OCI-LY3 (cell line): ENCODE data around the gene SCN8A.

ENCODE experiments used
- H2AFZ ChIP-seq: fragments of 200-600, 300-600 bp; shearing (Covaris generic); 2 replicates; pipeline ENCODE4 v1.6.0; 2014; ENCODE audit warnings: antibody characterized with exemption, low read depth, low read length
- H3K27ac ChIP-seq: fragments of 200-600, 300-600 bp; sonication (generic); 2 replicates; pipeline ENCODE4 v1.5.1; 2014; ENCODE audit warnings: mild to moderate bottlenecking, low read length, moderate library complexity, mixed read lengths
- H3K27me3 ChIP-seq: fragments of 200-600, 300-600 bp; sonication (generic); 2 replicates; pipeline ENCODE4 v1.6.1; 2014; ENCODE audit warnings: low read depth, low read length, mixed read lengths
- H3K36me3 ChIP-seq: fragments of 200-600, 300-600 bp; sonication (generic); replicated peaks from 2 replicates; pipeline ENCODE3; 2014; ENCODE audit warnings: low read depth, low read length, mixed read lengths
- H3K4me1 ChIP-seq: fragments of 300-600, 200-600 bp; sonication (generic); 2 replicates; pipeline ENCODE4 v1.6.1; 2014; ENCODE audit warnings: low read length, mixed read lengths
- H3K4me2 ChIP-seq: fragments of 200-600, 300-600 bp; sonication (generic); 2 replicates; pipeline ENCODE4 v1.6.1; 2014; ENCODE audit warnings: low read length, mixed read lengths
- H3K4me3 ChIP-seq: fragments of 300-600, 200-600 bp; sonication (generic); 2 replicates; pipeline ENCODE4 v1.5.1; 2014; ENCODE audit warnings: antibody characterized with exemption, mild to moderate bottlenecking, low read length, moderate library complexity
- H3K79me2 ChIP-seq: fragments of 300-600, 200-600 bp; shearing (Covaris generic); 2 replicates; pipeline ENCODE4 v1.6.1; 2014; ENCODE audit warnings: mild to moderate bottlenecking, low read length, mixed read lengths
- H3K9ac ChIP-seq: fragments of 300-600, 200-600 bp; shearing (Covaris generic); 2 replicates; pipeline ENCODE4 v1.6.0; 2014; ENCODE audit warnings: mild to moderate bottlenecking, low read length, moderate library complexity
- H3K9me3 ChIP-seq: fragments of 200-600, 300-600 bp; shearing (Covaris generic); 2 replicates; pipeline ENCODE4 v1.6.1; 2014; ENCODE audit warnings: low read length, mixed read lengths; ENCODE audit not compliant: insufficient read depth
- H4K20me1 ChIP-seq: fragments of 200-600, 300-600 bp; sonication (generic); 2 replicates; pipeline ENCODE4 v1.6.1; 2016; ENCODE audit warnings: low read length, mixed read lengths; ENCODE audit not compliant: insufficient read depth
- CTCF ChIP-seq: fragments of 200-600, 300-600 bp; sonication (generic); IDR thresholded peaks from 2 replicates; pipeline ENCODE4 v1.5.1; 2014; ENCODE audit warnings: antibody characterized with exemption, low read length, low read depth
- EZH2phosphoT487 ChIP-seq: fragments of 200-600 bp; shearing (Covaris generic); IDR thresholded peaks from 2 replicates; pipeline ENCODE4 v1.6.1; 2018; ENCODE audit warnings: antibody characterized with exemption, mixed run types, low read depth

SCN8A gene

GRCh38 chr12:51682981-51683380 is 91.9 kb downstream of the SCN8A start:
- no peaks in the 10 kb centered on the region for H3K9me3 ChIP-seq
- no peak for TF ChIP-seq CTCF
- TF ChIP-seq EZH2phosphoT487: no peak
- H3K4me2 ChIP-seq: no peak overlapping the region
- no peaks in the 10 kb centered on the region for H3K36me3 ChIP-seq
- no peaks in the 10 kb centered on the region for H3K4me1 ChIP-seq
- H3K9ac ChIP-seq: no peak overlapping the region
- no peak overlapping the region for H3K4me3 ChIP-seq
- no peak overlapping the region for H3K27ac ChIP-seq
- no peak overlapping the region for H2AFZ ChIP-seq
- H4K20me1 ChIP-seq: no peaks in the 10 kb centered on the region
- no peaks in the 10 kb centered on the region for H3K79me2 ChIP-seq
- no peaks in the 10 kb centered on the region for H3K27me3 ChIP-seq

DNA sequence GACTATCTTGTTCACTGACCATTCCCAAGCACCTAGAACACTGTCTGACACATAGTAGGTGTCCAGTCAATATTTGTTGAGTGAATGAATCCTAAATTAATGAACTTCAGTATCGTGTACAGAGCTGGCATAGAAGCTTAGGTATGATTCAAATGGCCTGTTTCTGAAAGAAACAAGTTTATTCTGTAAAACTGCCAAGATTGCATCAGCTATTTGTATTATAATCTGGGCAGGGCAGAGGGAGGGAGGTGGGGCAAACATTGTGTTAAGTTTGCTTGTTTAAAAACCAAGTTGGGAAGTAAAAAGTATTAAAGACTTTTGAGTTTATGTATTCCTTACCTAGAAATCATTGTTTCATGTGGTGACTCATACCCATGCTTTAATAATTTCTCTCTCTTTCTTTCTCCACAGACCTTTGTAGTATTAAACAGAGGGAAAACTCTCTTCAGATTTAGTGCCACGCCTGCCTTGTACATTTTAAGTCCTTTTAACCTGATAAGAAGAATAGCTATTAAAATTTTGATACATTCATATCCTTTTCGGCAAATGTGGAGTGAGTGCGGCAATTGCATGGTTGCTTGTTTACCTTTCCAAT is 92.8 kb downstream of the SCN8A start:
- no peaks in the 10 kb centered on the region for H3K27me3 ChIP-seq
- H3K79me2 ChIP-seq: no peaks in the 10 kb centered on the region
- H3K9ac ChIP-seq: no peak overlapping the region
- H4K20me1 ChIP-seq: no peaks in the 10 kb centered on the region
- no peak overlapping the region for H3K4me3 ChIP-seq
- no peak for TF ChIP-seq EZH2phosphoT487
- no peak for TF ChIP-seq CTCF
- H3K9me3 ChIP-seq: no peaks in the 10 kb centered on the region
- H3K36me3 ChIP-seq: no peaks in the 10 kb centered on the region
- H3K4me1 ChIP-seq: no peaks in the 10 kb centered on the region
- H2AFZ ChIP-seq: no peak overlapping the region
- no peak overlapping the region for H3K4me2 ChIP-seq
- H3K27ac ChIP-seq: no peak overlapping the region

DNA sequence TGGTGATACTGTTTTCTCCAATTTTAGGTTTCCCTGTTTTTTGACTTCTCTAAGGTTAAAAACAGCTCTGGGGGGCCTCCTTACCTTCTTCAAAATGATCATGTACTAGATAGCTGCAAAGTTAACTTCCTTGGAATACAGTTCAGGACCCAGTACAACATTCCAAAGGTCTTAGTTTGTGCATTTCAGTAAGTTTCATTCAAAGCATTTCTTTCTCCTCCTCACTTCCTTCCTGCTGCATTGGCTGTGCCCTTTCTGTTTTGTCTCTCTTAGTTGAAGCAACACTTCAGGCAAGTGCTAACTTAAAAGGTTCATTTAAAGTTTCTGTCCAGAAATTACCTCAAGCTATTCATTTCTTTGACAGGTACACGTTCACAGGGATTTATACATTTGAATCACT is 95.7 kb downstream of the SCN8A start:
- Histone ChIP-seq H3K9me3 (no peaks in the 10 kb centered on the region), H3K27me3 (no peaks in the 10 kb centered on the region), H3K4me2 (no peak overlapping the region), H2AFZ (no peak overlapping the region), H3K4me3 (no peak overlapping the region), H3K79me2 (no peaks in the 10 kb centered on the region), H3K36me3 (no peaks in the 10 kb centered on the region), H4K20me1 (no peaks in the 10 kb centered on the region), H3K4me1 (no peaks in the 10 kb centered on the region), H3K9ac (no peak overlapping the region), H3K27ac (no peak overlapping the region)
- no peak for TF ChIP-seq CTCF
- TF ChIP-seq EZH2phosphoT487: no peak

- Histone ChIP-seq H3K4me2 (no peak overlapping the region), H3K9ac (no peak overlapping the region), H3K27ac (no peak overlapping the region), H3K4me1 (no peaks in the 10 kb centered on the region), H3K79me2 (no peaks in the 10 kb centered on the region), H3K27me3 (no peaks in the 10 kb centered on the region), H3K36me3 (no peaks in the 10 kb centered on the region), H3K4me3 (no peak overlapping the region), H4K20me1 (no peaks in the 10 kb centered on the region), H2AFZ (no peak overlapping the region), H3K9me3 (no peaks in the 10 kb centered on the region)
- no peak for TF ChIP-seq EZH2phosphoT487
- TF ChIP-seq CTCF: no peak
Measured at GRCh38 chr12:51687177-51687576, 96.1 kb downstream of the SCN8A start.
